Hematopoietic multipotent progenitor cell treated with erythropoietin and hydrocortisone succinate and interleukin-3 and kit ligand, for 6 days (in vitro differentiated cells): ENCODE results near the gene AP1G2.

Experiments used
- DNase-seq: peaks from one replicate; pipeline ENCODE4 v3.0.0-alpha.2; 2015

AP1G2 gene

GRCh38 chr14:23536494-23536893 lies 31.1 kb downstream of the AP1G2 start:
- no peak for DNase-seq

- no peak for DNase-seq
Observed at GRCh38 chr14:23535943-23536342, 31.6 kb downstream of the AP1G2 start.

- no peak for DNase-seq
Observed at GRCh38 chr14:23533652-23534435, 33.7 kb downstream of the AP1G2 start.

- DNase-seq, result no peak
Observed at GRCh38 chr14:23532658-23533057, 34.9 kb downstream of the AP1G2 start.

GRCh38 chr14:23531391-23531790 lies 36.2 kb downstream of the AP1G2 start:
- no peak for DNase-seq

GRCh38 chr14:23530375-23531055 lies 37.1 kb downstream of the AP1G2 start:
- peak; percentile 22 for DNase-seq

- no peak for DNase-seq
Observed at GRCh38 chr14:23529016-23529415, 38.6 kb downstream of the AP1G2 start.

- no peak for DNase-seq
Observed at GRCh38 chr14:23528555-23528954, 39.0 kb downstream of the AP1G2 start.

GRCh38 chr14:23525611-23526010 lies 42.0 kb downstream of the AP1G2 start:
- no peak for DNase-seq

GRCh38 chr14:23524954-23525353 lies 42.6 kb downstream of the AP1G2 start:
- DNase-seq, result no peak

GRCh38 chr14:23523229-23524016 lies 44.2 kb downstream of the AP1G2 start:
- DNase-seq, result no peak

GRCh38 chr14:23522643-23523198 lies 44.9 kb downstream of the AP1G2 start:
- DNase-seq, result no peak

GRCh38 chr14:23521785-23522640 lies 45.6 kb downstream of the AP1G2 start:
- peak; percentile 12 for DNase-seq

GRCh38 chr14:23520899-23521533 lies 46.6 kb downstream of the AP1G2 start:
- DNase-seq, result no peak

- no peak for DNase-seq
Observed at GRCh38 chr14:23518709-23519108, 48.9 kb downstream of the AP1G2 start.

GRCh38 chr14:23517650-23518326 lies 49.8 kb downstream of the AP1G2 start:
- DNase-seq, result no peak

GRCh38 chr14:23514644-23514957 lies 53.0 kb downstream of the AP1G2 start:
- no peak for DNase-seq

GRCh38 chr14:23513818-23514643 lies 53.6 kb downstream of the AP1G2 start:
- no peak for DNase-seq

GRCh38 chr14:23513005-23513817 lies 54.4 kb downstream of the AP1G2 start:
- DNase-seq, result no peak

GRCh38 chr14:23512156-23512555 lies 55.4 kb downstream of the AP1G2 start:
- peak; percentile 15 for DNase-seq
